Loucy (cell line): ENCODE measurements around the gene MCF2L.

Source experiments
- H2AFZ ChIP-seq: fragments of 200-600 bp; sonication (generic); 2 replicates; pipeline ENCODE4 v1.6.0; 2016; ENCODE audit warnings: antibody characterized with exemption, mild to moderate bottlenecking, low read length, moderate library complexity
- H3F3A ChIP-seq: fragments of 200-600 bp; 2 replicates; pipeline ENCODE4 v1.6.0; 2016; ENCODE audit warnings: antibody characterized with exemption, low read depth, mild to moderate bottlenecking
- H3K27me3 ChIP-seq: fragments of 200-600 bp; sonication (generic); 2 replicates; pipeline ENCODE4 v1.6.1; 2014; ENCODE audit warnings: low read length, mild to moderate bottlenecking; ENCODE audit not compliant: insufficient read depth, poor library complexity, severe bottlenecking
- H3K36me3 ChIP-seq: fragments of 200-600 bp; sonication (generic); 2 replicates; pipeline ENCODE4 v1.6.1; 2016; ENCODE audit warnings: low read length; ENCODE audit not compliant: insufficient read depth
- H3K4me1 ChIP-seq: fragments of 200-600 bp; sonication (generic); 2 replicates; pipeline ENCODE4 v1.5.1; 2014; ENCODE audit warnings: low read length, mild to moderate bottlenecking; ENCODE audit not compliant: insufficient read depth, poor library complexity, severe bottlenecking
- H3K4me2 ChIP-seq: fragments of 200-600 bp; sonication (generic); 2 replicates; pipeline ENCODE4 v1.6.0; 2014; ENCODE audit warnings: antibody characterized with exemption, low read length, low read depth, mild to moderate bottlenecking; ENCODE audit not compliant: poor library complexity, severe bottlenecking
- H3K4me3 ChIP-seq: fragments of 200-600 bp; sonication (generic); 2 replicates; pipeline ENCODE4 v1.5.1; 2014; ENCODE audit warnings: low read length, mild to moderate bottlenecking, mixed read lengths; ENCODE audit not compliant: poor library complexity, severe bottlenecking
- H3K79me2 ChIP-seq: fragments of 200-600 bp; sonication (generic); 2 replicates; pipeline ENCODE4 v1.6.1; 2014; ENCODE audit warnings: low read length; ENCODE audit not compliant: insufficient read depth
- H3K9ac ChIP-seq: fragments of 200-600 bp; sonication (generic); 2 replicates; pipeline ENCODE4 v1.6.0; 2014; ENCODE audit warnings: mild to moderate bottlenecking, low read depth, low read length, moderate library complexity; ENCODE audit not compliant: poor library complexity, severe bottlenecking
- H3K9me2 ChIP-seq: fragments of 200-600 bp; sonication (generic); replicated peaks from 2 replicates; pipeline ENCODE4 v1.6.1; 2016; ENCODE audit warnings: low read depth, low read length, mixed read lengths
- H3K9me3 ChIP-seq: fragments of 200-600 bp; sonication (generic); 2 replicates; pipeline ENCODE4 v1.6.1; 2014; ENCODE audit warnings: mild to moderate bottlenecking, antibody characterized with exemption, low read length, low read depth; ENCODE audit not compliant: insufficient read depth
- H4K20me1 ChIP-seq: fragments of 200-600 bp; sonication (generic); 2 replicates; pipeline ENCODE4 v1.6.0; 2014; ENCODE audit warnings: antibody characterized with exemption, low read length, mild to moderate bottlenecking; ENCODE audit not compliant: insufficient read depth, poor library complexity, severe bottlenecking
- EZH2phosphoT487 ChIP-seq: fragments of 200-600 bp; IDR thresholded peaks from 2 replicates; pipeline ENCODE4 v1.6.1; 2018; ENCODE audit warnings: antibody characterized with exemption, mild to moderate bottlenecking, moderate library complexity, borderline replicate concordance
- TF ChIP-seq, protein P1 (sequence below): fragments of 200-600 bp; sonication (generic); conservative IDR thresholded peaks from 2 replicates; pipeline ENCODE4 v1.5.1; 2014; ENCODE audit warnings: mild to moderate bottlenecking, antibody characterized with exemption, low read length

Gene MCF2L

DNA sequence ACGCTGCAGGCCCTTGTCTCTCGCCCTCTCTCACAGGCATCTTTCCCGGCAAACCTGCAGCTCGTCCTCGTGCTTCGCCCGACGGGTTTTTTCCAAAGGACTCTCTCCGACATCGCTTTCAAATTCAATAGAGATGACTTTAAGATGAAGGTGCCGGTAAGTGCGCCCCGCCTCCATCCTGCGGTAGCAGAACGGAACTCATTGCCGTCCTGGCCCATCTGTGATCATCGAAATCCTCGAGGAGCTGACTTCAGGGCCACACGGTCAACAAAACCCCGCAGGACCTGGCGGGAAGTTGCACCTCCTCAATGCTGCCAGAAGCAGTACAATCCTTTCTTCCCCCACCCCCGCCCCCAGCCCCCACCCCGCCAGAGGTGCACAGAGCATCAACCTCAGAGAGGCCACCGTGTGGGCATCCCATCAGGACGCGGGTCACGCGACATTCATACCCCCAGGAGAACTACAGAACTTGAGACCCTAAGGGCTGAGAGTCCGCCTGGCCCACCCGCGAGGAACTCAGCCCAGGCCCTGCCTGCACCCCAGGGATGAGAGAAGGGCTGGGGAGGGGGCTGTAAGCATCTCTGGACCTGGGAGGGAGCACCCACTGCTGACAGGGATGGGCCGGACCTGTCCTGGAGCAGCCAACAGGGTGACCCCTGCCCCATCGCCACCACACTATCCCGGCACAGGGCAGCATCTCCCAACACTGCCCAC, 91.7 kb downstream of the MCF2L start:
- Histone ChIP-seq H3K9ac (no peak overlapping the region), H2AFZ (no peak overlapping the region), H3K4me1 (no peaks in the 10 kb centered on the region), H3K27me3 (no peaks in the 10 kb centered on the region), H4K20me1 (no peaks in the 10 kb centered on the region), H3K4me3 (no peak overlapping the region), H3K79me2 (no peaks in the 10 kb centered on the region), H3K36me3 (no peaks in the 10 kb centered on the region), H3K9me3 (peaks cover 3% of the 10 kb centered on the region; the same call in 1 of the 2 replicates), H3K9me2 (no peaks in the 10 kb centered on the region), H3K4me2 (no peak overlapping the region), H3F3A (no peaks in the 10 kb centered on the region)
- TF ChIP-seq, protein P1, sequence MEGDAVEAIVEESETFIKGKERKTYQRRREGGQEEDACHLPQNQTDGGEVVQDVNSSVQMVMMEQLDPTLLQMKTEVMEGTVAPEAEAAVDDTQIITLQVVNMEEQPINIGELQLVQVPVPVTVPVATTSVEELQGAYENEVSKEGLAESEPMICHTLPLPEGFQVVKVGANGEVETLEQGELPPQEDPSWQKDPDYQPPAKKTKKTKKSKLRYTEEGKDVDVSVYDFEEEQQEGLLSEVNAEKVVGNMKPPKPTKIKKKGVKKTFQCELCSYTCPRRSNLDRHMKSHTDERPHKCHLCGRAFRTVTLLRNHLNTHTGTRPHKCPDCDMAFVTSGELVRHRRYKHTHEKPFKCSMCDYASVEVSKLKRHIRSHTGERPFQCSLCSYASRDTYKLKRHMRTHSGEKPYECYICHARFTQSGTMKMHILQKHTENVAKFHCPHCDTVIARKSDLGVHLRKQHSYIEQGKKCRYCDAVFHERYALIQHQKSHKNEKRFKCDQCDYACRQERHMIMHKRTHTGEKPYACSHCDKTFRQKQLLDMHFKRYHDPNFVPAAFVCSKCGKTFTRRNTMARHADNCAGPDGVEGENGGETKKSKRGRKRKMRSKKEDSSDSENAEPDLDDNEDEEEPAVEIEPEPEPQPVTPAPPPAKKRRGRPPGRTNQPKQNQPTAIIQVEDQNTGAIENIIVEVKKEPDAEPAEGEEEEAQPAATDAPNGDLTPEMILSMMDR, result no peak
- TF ChIP-seq EZH2phosphoT487, result no peak

DNA sequence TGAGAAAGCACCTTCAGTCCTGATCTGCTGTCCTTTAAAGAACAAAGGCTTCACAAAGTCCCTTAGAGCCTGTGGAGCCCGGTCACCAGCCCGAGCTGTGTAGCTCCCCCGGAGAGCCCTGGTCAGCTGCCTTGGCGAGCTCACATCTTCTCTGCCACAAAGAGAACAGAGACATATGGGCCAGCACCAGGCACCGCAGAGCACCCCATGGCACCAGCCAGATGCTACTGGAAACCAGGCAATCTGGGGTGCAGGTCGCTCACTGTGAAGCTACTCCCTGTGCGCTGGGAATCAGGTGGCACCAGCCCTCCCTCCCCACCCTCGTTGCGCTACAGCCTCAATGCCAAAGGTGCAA, 92.2 kb downstream of the MCF2L start:
- H3K27me3 ChIP-seq, result no peaks in the 10 kb centered on the region
- H3K4me2 ChIP-seq, result no peak overlapping the region
- no peak for TF ChIP-seq EZH2phosphoT487
- TF ChIP-seq, protein P1, result no peak
- no peaks in the 10 kb centered on the region for H3K4me1 ChIP-seq
- H3K4me3 ChIP-seq, result no peak overlapping the region
- H2AFZ ChIP-seq, result no peak overlapping the region
- H3K9me3 ChIP-seq, result peaks cover 3% of the 10 kb centered on the region; the same call in 1 of the 2 replicates
- no peaks in the 10 kb centered on the region for H3K9me2 ChIP-seq
- no peaks in the 10 kb centered on the region for H3F3A ChIP-seq
- no peaks in the 10 kb centered on the region for H3K36me3 ChIP-seq
- H3K9ac ChIP-seq, result no peak overlapping the region
- no peaks in the 10 kb centered on the region for H3K79me2 ChIP-seq
- H4K20me1 ChIP-seq, result no peaks in the 10 kb centered on the region

DNA sequence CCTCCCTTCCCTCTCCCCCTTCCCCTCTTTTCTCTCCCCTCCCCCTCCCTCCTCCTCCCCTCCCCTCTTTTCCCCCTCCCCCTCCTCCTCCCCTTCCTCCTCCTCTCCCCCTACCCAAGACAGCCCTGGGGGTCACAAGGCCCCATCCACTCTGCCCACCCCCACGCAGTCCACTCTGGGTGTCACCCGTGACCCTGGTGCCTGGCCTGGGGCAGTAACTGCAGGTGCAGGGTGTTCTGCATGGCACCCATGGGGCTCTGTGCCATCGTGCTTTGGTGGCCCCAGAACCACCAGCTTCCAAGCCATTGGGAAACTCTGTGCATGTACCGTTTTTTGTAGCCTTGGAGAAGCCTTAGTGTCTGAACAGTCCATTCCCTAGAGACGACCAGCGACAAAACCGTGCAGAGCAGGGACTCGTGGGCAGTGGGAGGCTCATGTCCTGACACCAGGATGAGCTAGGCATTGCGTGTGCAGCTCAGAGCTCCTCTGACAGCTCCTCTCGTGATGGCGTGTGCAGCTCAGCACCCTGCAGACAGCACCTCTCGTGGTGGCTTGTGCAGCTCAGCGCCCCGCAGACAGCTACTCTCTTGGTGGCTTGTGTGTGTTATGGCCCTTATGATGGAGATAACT, 92.9 kb downstream of the MCF2L start:
- Histone ChIP-seq H3K9me3 (peaks cover 3% of the 10 kb centered on the region; the same call in 1 of the 2 replicates), H3K4me2 (no peak overlapping the region), H3F3A (no peaks in the 10 kb centered on the region), H3K9ac (no peak overlapping the region), H3K36me3 (no peaks in the 10 kb centered on the region), H3K27me3 (no peaks in the 10 kb centered on the region), H3K9me2 (no peaks in the 10 kb centered on the region), H3K79me2 (no peaks in the 10 kb centered on the region), H3K4me1 (no peaks in the 10 kb centered on the region), H2AFZ (no peak overlapping the region), H4K20me1 (no peaks in the 10 kb centered on the region), H3K4me3 (no peak overlapping the region)
- TF ChIP-seq, protein P1, result no peak
- no peak for TF ChIP-seq EZH2phosphoT487
